Kidney epithelial cell (primary cell): Measurements from ENCODE around the gene RNPS1. TPM values are rescaled to one million over a fixed set of nuclear protein-coding genes. Genes with fewer than 3 reads are reported as not detected.
"Not testable (repeated sequence)": the region's sequence is repeated elsewhere in the genome, so short reads cannot be mapped to it uniquely, and the experiment has no call there.

Source experiments
- DNase-seq: peaks from one replicate; pipeline ENCODE4 v3.0.0-alpha.2; 2010; ENCODE audit warnings: low read depth
- H3K27me3 ChIP-seq: 2 replicates; pipeline ENCODE4 v1.6.0; 2011; ENCODE audit warnings: low read length; ENCODE audit not compliant: control insufficient read depth, insufficient read depth
- H3K36me3 ChIP-seq: 2 replicates; pipeline ENCODE4 v1.5.1; 2011; ENCODE audit warnings: low read length; ENCODE audit not compliant: control insufficient read depth, insufficient read depth
- H3K4me3 ChIP-seq: 2 replicates; pipeline ENCODE4 v1.5.1; 2011; ENCODE audit warnings: low read depth, mild to moderate bottlenecking, control low read depth, low read length
- total RNA-seq: library from RNA; depleted of rRNA; stranded (reverse); fragments of >200 nt; gene quantifications from 2 replicates; pipeline ENCODE4 v1.2.3, GENCODE V29; 2015
- TF ChIP-seq, protein P1 (sequence below): IDR thresholded peaks from 2 replicates; pipeline ENCODE4 v1.5.1; 2011; ENCODE audit warnings: mild to moderate bottlenecking, moderate library complexity, low read length, control low read depth, inconsistent platforms; ENCODE audit not compliant: insufficient read depth, poor library complexity, severe bottlenecking

The RNPS1 gene
- total RNA-seq, 1 donor from 2014 or later, result 243 TPM

DNA sequence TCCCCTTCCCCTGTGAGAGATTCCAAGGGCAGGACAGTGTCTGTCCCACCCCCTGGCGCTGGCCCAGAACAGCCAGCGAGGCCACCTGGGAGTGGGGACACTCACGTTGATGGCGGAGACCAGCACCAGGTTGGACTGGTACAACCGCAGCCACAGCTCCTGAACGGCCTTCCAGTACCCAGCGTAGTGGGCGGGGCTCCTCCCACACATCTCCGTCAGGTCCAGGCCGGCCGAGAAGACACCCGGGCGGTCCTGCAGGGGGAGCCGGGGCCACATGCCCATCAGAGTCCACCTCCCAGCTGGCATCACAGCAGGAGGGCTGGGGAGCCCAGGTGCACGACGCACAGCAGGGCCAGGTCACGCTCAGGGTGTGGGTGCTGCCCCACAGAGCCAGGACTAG is 23.6 kb downstream of the RNPS1 start:
- Histone ChIP-seq H3K4me3 (no peak overlapping the region), H3K36me3 (peaks cover 5% of the 10 kb centered on the region), H3K27me3 (no peaks in the 10 kb centered on the region)
- no peak for DNase-seq
- TF ChIP-seq, protein P1, sequence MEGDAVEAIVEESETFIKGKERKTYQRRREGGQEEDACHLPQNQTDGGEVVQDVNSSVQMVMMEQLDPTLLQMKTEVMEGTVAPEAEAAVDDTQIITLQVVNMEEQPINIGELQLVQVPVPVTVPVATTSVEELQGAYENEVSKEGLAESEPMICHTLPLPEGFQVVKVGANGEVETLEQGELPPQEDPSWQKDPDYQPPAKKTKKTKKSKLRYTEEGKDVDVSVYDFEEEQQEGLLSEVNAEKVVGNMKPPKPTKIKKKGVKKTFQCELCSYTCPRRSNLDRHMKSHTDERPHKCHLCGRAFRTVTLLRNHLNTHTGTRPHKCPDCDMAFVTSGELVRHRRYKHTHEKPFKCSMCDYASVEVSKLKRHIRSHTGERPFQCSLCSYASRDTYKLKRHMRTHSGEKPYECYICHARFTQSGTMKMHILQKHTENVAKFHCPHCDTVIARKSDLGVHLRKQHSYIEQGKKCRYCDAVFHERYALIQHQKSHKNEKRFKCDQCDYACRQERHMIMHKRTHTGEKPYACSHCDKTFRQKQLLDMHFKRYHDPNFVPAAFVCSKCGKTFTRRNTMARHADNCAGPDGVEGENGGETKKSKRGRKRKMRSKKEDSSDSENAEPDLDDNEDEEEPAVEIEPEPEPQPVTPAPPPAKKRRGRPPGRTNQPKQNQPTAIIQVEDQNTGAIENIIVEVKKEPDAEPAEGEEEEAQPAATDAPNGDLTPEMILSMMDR, result no peak

DNA sequence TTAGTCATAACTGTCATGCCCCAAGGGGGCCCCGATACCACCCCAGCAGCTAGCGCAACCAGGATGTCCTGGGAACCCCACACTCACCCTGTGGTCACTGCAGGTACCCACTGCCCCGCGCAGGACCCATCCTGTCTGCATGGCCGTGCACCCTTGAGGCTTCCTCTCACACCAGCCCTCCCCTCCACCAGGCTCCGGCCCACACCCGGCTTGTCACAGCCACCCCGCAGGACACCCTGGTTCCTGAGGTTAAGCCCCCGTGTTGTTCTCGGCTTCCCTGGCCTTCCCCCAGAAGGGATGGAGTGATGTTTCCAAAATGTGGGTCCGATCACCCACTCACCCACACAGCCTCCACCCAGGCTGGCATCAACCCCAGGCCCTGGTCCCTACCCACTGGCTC is 24.1 kb downstream of the RNPS1 start:
- peaks cover 5% of the 10 kb centered on the region for H3K36me3 ChIP-seq
- H3K27me3 ChIP-seq, result no peaks in the 10 kb centered on the region
- H3K4me3 ChIP-seq, result no peak overlapping the region
- DNase-seq, result no peak
- TF ChIP-seq, protein P1, result no peak

DNA sequence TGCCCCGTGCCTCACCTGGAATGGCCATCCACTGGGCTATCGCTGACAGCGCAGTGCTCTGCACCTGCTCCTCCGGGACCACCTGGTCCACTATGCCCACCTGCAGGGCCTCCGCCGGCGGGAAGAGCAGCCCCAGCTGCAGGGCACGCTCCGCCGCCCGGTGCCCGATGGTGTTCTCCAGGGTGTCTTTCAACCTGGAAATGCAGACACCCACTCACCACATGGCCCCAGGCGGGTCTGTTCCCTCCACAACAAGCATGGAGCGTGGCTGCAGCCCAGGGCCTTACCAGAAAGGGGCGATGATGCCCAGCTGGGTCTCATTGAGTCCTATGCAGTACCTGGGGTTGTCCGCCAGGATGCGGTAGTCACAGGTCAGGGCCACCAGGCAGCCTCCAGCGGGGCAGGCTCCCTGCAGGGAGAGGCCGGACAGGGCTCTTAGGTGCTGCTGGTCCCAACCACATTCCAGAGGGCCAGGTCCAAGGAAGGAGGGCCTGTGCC is 24.8 kb downstream of the RNPS1 start:
- Histone ChIP-seq H3K27me3 (peaks cover 1% of the 10 kb centered on the region), H3K4me3 (no peak overlapping the region), H3K36me3 (peaks cover 5% of the 10 kb centered on the region)
- TF ChIP-seq, protein P1, result no peak
- no peak for DNase-seq

DNA sequence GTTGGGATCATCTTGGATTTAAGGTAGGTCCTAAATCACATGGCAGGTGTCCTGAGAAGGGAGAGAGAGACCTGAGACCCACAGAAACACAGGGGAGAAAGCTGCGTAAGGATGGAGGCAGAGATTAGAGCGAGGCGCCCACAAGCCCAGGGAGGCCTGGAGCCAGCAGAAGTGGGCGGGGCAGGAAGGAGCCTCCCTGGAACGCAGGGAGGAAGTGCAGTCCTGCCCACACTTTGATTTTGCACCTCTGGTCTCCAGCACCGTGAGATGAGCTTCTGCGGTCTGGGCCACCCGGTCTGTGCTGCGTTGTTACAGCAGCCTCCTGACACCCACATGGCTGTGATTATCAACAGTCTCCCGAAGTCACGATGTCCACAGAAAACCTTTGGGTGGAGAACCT is 25.3 kb downstream of the RNPS1 start:
- Histone ChIP-seq H3K4me3 (no peak overlapping the region), H3K27me3 (peaks cover 6% of the 10 kb centered on the region), H3K36me3 (peaks cover 5% of the 10 kb centered on the region)
- DNase-seq, result no peak
- TF ChIP-seq, protein P1, result no peak

DNA sequence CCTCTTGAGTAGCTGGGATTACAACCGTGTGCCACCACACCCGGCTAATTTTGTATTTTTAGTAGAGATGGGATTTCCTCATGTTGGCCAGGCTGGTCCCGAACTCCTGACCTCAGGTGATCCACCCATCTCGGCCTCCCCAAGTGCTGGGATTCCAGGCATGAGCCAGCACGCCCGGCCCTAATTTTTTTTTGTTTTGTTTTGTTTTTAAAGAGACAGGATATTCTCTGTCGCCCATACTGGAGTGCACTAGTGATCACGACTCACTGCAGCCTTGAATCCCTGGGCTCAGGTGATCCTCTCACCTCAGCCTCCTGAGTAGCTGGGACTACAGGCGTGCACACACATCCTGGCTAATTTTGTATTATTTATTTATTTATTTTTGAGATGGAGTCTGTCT is 27.6 kb downstream of the RNPS1 start:
- not testable (repeated sequence) for DNase-seq, H3K4me3 ChIP-seq, H3K36me3 ChIP-seq
- peaks cover 24% of the 10 kb centered on the region for H3K27me3 ChIP-seq

DNA sequence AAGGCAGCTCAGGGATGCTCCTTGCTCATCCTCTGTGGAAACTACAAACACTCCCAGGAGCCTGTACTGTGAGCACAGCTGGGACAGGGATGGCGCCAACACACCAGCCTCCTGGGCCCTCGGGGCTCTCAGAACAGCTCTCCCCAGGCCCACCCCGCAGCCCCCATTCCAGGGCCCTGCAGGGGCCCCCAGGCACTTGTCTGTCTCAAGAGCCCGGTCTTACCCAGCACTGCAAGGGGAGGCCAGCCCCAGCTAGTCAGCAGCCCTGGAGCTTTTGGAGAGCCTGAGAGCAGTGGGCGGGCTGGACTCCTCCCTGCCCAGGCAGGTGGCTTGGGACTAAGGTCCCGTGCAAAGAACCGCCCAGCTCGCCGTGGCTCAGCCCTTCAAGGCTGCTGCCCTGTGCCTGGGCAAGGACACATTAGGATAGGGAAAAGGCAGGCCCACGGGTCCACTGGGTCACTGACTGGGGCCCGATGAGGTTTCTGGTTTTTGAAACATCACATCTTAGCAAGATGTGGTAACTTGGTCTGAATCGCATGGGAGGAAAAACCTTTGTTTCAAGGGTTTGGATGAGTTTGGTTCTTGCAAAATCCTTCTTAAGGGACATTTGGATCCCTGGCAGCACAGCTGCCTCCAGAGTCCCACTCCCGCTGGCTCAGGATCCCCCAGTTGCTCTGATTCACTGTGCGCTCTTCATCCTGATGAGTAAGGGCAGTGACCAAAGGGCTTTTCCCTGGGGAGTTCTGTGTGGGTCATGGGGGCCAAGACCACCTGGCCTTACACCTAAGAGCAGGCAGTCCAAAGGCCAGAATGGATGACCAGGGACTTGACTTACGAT is 28.9 kb downstream of the RNPS1 start:
- Histone ChIP-seq H3K27me3 (peaks cover 24% of the 10 kb centered on the region), H3K36me3 (peaks cover 4% of the 10 kb centered on the region), H3K4me3 (no peak overlapping the region)
- no peak for DNase-seq
- TF ChIP-seq, protein P1, result no peak
